ENCODE data around the gene TRAF3IP3. TPM values are rescaled to one million over a fixed set of nuclear protein-coding genes. Genes with fewer than 3 reads are reported as not detected.
"Not testable (repeated sequence)": the region's sequence is repeated elsewhere in the genome, so short reads cannot be mapped to it uniquely, and the experiment has no call there.

TRAF3IP3 gene
- polyA plus RNA-seq, 1 experiment = not detected

- ChIA-PET CTCF (interaction anchor here (0.6 to 1.4 kb wide), 3 partner anchors 38 to 201 kb away, joined by 3 read pairs; no protein-coding TSS in a partner anchor), POLR2A (no interaction called here)
- H3K27me3 ChIP-seq (ENCODE audit: control insufficient read depth, insufficient read depth, low read length) = peaks cover 3% of the 10 kb centered on the region
- H3K36me3 ChIP-seq (ENCODE audit: control insufficient read depth, insufficient read depth, low read length) = peaks cover 2% of the 10 kb centered on the region; the same call in 1 of the 2 replicates
- no peak overlapping the region for H3K4me3 ChIP-seq (ENCODE audit: low read depth, low read length)
- DNase-seq (ENCODE audit: low read depth) = no peak
- TF ChIP-seq, protein P1, sequence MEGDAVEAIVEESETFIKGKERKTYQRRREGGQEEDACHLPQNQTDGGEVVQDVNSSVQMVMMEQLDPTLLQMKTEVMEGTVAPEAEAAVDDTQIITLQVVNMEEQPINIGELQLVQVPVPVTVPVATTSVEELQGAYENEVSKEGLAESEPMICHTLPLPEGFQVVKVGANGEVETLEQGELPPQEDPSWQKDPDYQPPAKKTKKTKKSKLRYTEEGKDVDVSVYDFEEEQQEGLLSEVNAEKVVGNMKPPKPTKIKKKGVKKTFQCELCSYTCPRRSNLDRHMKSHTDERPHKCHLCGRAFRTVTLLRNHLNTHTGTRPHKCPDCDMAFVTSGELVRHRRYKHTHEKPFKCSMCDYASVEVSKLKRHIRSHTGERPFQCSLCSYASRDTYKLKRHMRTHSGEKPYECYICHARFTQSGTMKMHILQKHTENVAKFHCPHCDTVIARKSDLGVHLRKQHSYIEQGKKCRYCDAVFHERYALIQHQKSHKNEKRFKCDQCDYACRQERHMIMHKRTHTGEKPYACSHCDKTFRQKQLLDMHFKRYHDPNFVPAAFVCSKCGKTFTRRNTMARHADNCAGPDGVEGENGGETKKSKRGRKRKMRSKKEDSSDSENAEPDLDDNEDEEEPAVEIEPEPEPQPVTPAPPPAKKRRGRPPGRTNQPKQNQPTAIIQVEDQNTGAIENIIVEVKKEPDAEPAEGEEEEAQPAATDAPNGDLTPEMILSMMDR (IDR thresholded peaks at IDR 0.05; ENCODE audit: insufficient read depth, low read depth, low read length) = no peak
Measured at GRCh38 chr1:209786146-209786545, 30.3 kb downstream of the TRAF3IP3 start.

DNA sequence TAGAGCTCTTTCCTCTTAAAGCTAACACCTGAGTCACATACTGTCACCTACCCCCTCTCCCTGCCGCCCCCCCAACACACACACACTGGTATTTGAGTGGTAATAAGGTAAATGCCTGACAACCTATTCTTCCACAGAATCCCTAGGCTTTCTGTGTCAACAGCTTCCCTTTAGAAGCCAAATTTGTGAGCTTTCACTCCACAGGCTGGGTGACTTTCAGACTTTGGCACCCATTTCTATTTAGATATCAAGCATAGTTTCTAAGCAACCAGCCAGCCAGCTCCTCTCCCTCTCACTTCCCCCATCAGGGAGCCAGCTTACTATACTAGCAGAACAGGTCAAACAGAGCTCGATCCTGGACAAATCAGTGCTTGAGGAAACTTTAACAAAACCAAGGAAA, 31.7 kb downstream of the TRAF3IP3 start:
- CTCF ChIA-PET = interaction anchor here (0.6 to 1.4 kb wide), 5 partner anchors 13 to 1939 kb away, joined by 3 to 6 read pairs (median 3); no protein-coding TSS in a partner anchor
- POLR2A ChIA-PET = no interaction called here

DNA sequence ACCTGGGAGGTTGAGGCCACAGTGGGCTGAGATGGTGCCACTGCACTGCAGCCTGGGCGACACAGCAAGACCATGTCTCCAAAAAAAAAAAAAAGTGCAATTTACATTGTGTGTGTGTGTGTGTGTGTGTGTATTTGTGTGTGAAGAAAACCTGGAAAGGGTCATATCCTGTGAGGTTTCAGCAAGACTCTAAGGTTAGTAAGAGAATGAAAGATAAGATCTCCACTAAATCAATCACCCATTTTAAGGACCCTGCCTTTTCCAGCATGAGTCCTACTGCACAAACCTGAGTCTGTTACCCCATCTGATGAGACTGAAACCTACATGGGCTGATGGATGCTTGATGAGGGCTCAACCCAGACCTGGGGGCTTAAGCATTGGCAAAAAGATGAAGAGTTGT, 33.4 kb downstream of the TRAF3IP3 start:
- no peak for DNase-seq (ENCODE audit: low read depth)
- TF ChIP-seq, protein P1 (IDR thresholded peaks at IDR 0.05; ENCODE audit: insufficient read depth, low read depth, low read length) = no peak
- no peak overlapping the region for H3K4me3 ChIP-seq (ENCODE audit: low read depth, low read length)
- ChIA-PET POLR2A (no interaction called here), CTCF (no interaction called here)
- peaks cover 5% of the 10 kb centered on the region for H3K27me3 ChIP-seq (ENCODE audit: control insufficient read depth, insufficient read depth, low read length)
- H3K36me3 ChIP-seq (ENCODE audit: control insufficient read depth, insufficient read depth, low read length) = no peaks in the 10 kb centered on the region

More for the DNA sequence above, 31.7 kb downstream of the TRAF3IP3 start:
- TF ChIP-seq, protein P1 (IDR thresholded peaks at IDR 0.05; ENCODE audit: insufficient read depth, low read depth, low read length) = no peak
- DNase-seq (ENCODE audit: low read depth) = no peak
- H3K4me3 ChIP-seq (ENCODE audit: low read depth, low read length) = no peak overlapping the region
- H3K27me3 ChIP-seq (ENCODE audit: control insufficient read depth, insufficient read depth, low read length) = peaks cover 3% of the 10 kb centered on the region
- H3K36me3 ChIP-seq (ENCODE audit: control insufficient read depth, insufficient read depth, low read length) = no peaks in the 10 kb centered on the region

- H3K4me3 ChIP-seq (ENCODE audit: low read depth, low read length) = no peak overlapping the region
- TF ChIP-seq, protein P1 (IDR thresholded peaks at IDR 0.05; ENCODE audit: insufficient read depth, low read depth, low read length) = no peak
- ChIA-PET CTCF (interaction anchor here (1.5 to 1.6 kb wide), 2 partner anchors 12 to 33 kb away, joined by 3 to 4 read pairs; no protein-coding TSS in a partner anchor), POLR2A (no interaction called here)
- H3K27me3 ChIP-seq (ENCODE audit: control insufficient read depth, insufficient read depth, low read length) = peaks cover 8% of the 10 kb centered on the region
- no peak for DNase-seq (ENCODE audit: low read depth)
- H3K36me3 ChIP-seq (ENCODE audit: control insufficient read depth, insufficient read depth, low read length) = no peaks in the 10 kb centered on the region
Measured at GRCh38 chr1:209790286-209791193, 34.7 kb downstream of the TRAF3IP3 start.

GRCh38 chr1:209791920-209792319, 36.1 kb downstream of the TRAF3IP3 start:
- no peak overlapping the region for H3K4me3 ChIP-seq (ENCODE audit: low read depth, low read length)
- H3K27me3 ChIP-seq (ENCODE audit: control insufficient read depth, insufficient read depth, low read length) = peaks cover 8% of the 10 kb centered on the region
- TF ChIP-seq, protein P1 (IDR thresholded peaks at IDR 0.05; ENCODE audit: insufficient read depth, low read depth, low read length) = no peak
- ChIA-PET CTCF (interaction anchor here (1.3 kb wide), 1 partner anchor 27 kb away, joined by 3 read pairs; no protein-coding TSS in a partner anchor), POLR2A (no interaction called here)
- no peaks in the 10 kb centered on the region for H3K36me3 ChIP-seq (ENCODE audit: control insufficient read depth, insufficient read depth, low read length)
- DNase-seq (ENCODE audit: low read depth) = no peak

DNA sequence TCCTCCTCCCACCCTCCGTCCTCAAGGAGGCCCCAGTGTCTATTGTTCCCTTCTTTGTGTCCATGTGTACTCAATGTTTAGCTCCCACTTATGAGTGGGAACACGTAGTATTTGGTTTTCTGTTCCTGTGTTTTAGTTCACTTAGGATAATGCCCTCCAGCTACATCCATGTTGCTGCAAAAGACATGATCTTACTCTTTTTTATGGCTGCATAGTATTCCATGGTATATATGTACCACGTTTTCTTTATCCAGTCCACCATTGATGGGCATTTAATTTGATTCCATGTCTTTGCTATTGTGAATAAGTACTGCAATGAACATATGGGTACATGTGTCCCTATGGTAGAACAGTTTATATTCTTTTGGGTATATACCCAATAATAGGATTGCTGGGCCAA, 37.9 kb downstream of the TRAF3IP3 start:
- H3K36me3 ChIP-seq (ENCODE audit: control insufficient read depth, insufficient read depth, low read length); DNase-seq (ENCODE audit: low read depth); H3K4me3 ChIP-seq (ENCODE audit: low read depth, low read length); H3K27me3 ChIP-seq (ENCODE audit: control insufficient read depth, insufficient read depth, low read length); POLR2A ChIA-PET: not testable (repeated sequence)
- CTCF ChIA-PET = interaction anchor here (1.0 kb wide), 1 partner anchor 30 kb away, joined by 4 read pairs; no protein-coding TSS in a partner anchor

Measured in BJ (cell line).